ENCODE measurements around the gene RELT. TPM values are rescaled to one million over a fixed set of nuclear protein-coding genes. Genes with fewer than 3 reads are reported as not detected.
A peak's percentile ranks its signal among the peaks of the same experiment; 100 is the strongest.

The RELT gene
- total and polyA plus RNA-seq, 10 donors = 13.5 to 79.8 (median 39.5) TPM

- H3K9me3 ChIP-seq = no peaks in the 10 kb centered on the region
- peaks cover 0 to 47% (median 22%) of the 10 kb centered on the region in 6 donors for H3K4me1 ChIP-seq
- intact Hi-C loops (cut with DNase I; ENCODE audit: low total_unique reads) = no loop called here
- 38 to 65% (median 54%) methylated on average over 6 to 20 of the region's 20 CpGs for WGBS, 5 donors
- TF ChIP-seq CTCF (IDR thresholded peaks at IDR 0.05 in 8 of 11, conservative IDR thresholded peaks at IDR 0.05 in 3 of 11) (no peak), POLR2AphosphoS5 (IDR thresholded peaks at IDR 0.05) (peak; percentile 45 to 83 (median 71))
- DNase-seq = peak; percentile 86
- H3K4me3 ChIP-seq = peak overlapping the region in 1 of 8 donors; percentile 16
- peak overlapping the region in 5 of 8 donors; percentile 3 to 43 (median 15) for H3K27ac ChIP-seq
- no peaks in the 10 kb centered on the region for H3K27me3 ChIP-seq (replicated peaks in 1 of 7)
- H3K36me3 ChIP-seq = peaks cover 0 to 14% (median 0%) of the 10 kb centered on the region in 6 donors
These were observed 32.0 kb upstream of the RELT start for GRCh38 chr11:73344191-73344607.

GRCh38 chr11:73345481-73346160 is 30.6 kb upstream of the RELT start:
- intact Hi-C loops (cut with DNase I; ENCODE audit: low total_unique reads) = no loop called here
- H3K9me3 ChIP-seq = no peaks in the 10 kb centered on the region
- 79 to 95% (median 90%) methylated on average over 5 of the region's 5 CpGs for WGBS, 5 donors
- no peak for DNase-seq
- no peaks in the 10 kb centered on the region for H3K27me3 ChIP-seq (replicated peaks in 1 of 7)
- peak overlapping the region in 3 of 8 donors; percentile 15 to 24 (median 23) for H3K27ac ChIP-seq
- TF ChIP-seq POLR2AphosphoS5 (IDR thresholded peaks at IDR 0.05) (no peak), POLR2A (IDR thresholded peaks at IDR 0.05) (no peak), CTCF (IDR thresholded peaks at IDR 0.05 in 8 of 11, conservative IDR thresholded peaks at IDR 0.05 in 3 of 11) (no peak)
- peaks cover 0 to 14% (median 0%) of the 10 kb centered on the region in 6 donors for H3K36me3 ChIP-seq
- H3K4me1 ChIP-seq = peaks cover 0 to 53% (median 22%) of the 10 kb centered on the region in 6 donors
- no peak overlapping the region for H3K4me3 ChIP-seq

- no peaks in the 10 kb centered on the region for H3K27me3 ChIP-seq (replicated peaks in 1 of 7)
- intact Hi-C loops (cut with DNase I; ENCODE audit: low total_unique reads) = no loop called here
- no peak for DNase-seq
- peaks cover 0 to 61% (median 25%) of the 10 kb centered on the region in 6 donors for H3K4me1 ChIP-seq
- peaks cover 0 to 14% (median 0%) of the 10 kb centered on the region in 6 donors for H3K36me3 ChIP-seq
- 81 to 89% (median 85%) methylated on average over 10 of the region's 10 CpGs for WGBS, 5 donors
- TF ChIP-seq POLR2AphosphoS5 (IDR thresholded peaks at IDR 0.05) (no peak), POLR2A (IDR thresholded peaks at IDR 0.05) (no peak), CTCF (IDR thresholded peaks at IDR 0.05 in 8 of 11, conservative IDR thresholded peaks at IDR 0.05 in 3 of 11) (no peak)
- H3K4me3 ChIP-seq = no peak overlapping the region
- no peak overlapping the region for H3K27ac ChIP-seq
- no peaks in the 10 kb centered on the region for H3K9me3 ChIP-seq
These were observed 29.8 kb upstream of the RELT start for GRCh38 chr11:73346186-73346935.

- peaks cover 0 to 14% (median 0%) of the 10 kb centered on the region in 6 donors for H3K36me3 ChIP-seq
- TF ChIP-seq CTCF (IDR thresholded peaks at IDR 0.05 in 8 of 11, conservative IDR thresholded peaks at IDR 0.05 in 3 of 11) (no peak), POLR2A (IDR thresholded peaks at IDR 0.05) (no peak), POLR2AphosphoS5 (IDR thresholded peaks at IDR 0.05) (no peak)
- WGBS, 5 donors = 80 to 91% (median 88%) methylated on average over 12 of the region's 12 CpGs
- DNase-seq = no peak
- no peaks in the 10 kb centered on the region for H3K9me3 ChIP-seq
- H3K4me3 ChIP-seq = no peak overlapping the region
- H3K27me3 ChIP-seq (replicated peaks in 1 of 7) = no peaks in the 10 kb centered on the region
- no peak overlapping the region for H3K27ac ChIP-seq
- intact Hi-C loops (cut with DNase I; ENCODE audit: low total_unique reads) = no loop called here
- H3K4me1 ChIP-seq = peaks cover 0 to 58% (median 24%) of the 10 kb centered on the region in 6 donors
These were observed 29.1 kb upstream of the RELT start for GRCh38 chr11:73347067-73347466.

Measured in spleen (tissue), 11 donors.